HFFc6 (cell line): Measurements from ENCODE around the gene LARP4. TPM values are rescaled to one million over a fixed set of nuclear protein-coding genes. Genes with fewer than 3 reads are reported as not detected.
A peak's percentile ranks its signal among the peaks of the same experiment; 100 is the strongest.
"Not testable (repeated sequence)": the region's sequence is repeated elsewhere in the genome, so short reads cannot be mapped to it uniquely, and the experiment has no call there.

Source experiments
- DNase-seq: peaks from one replicate; pipeline ENCODE4 v3.0.0-alpha.2; 2018
- H3K27ac Mint-ChIP-seq: 2 replicates; pipeline ENCODE4 v1.8.0; 2020; ENCODE audit warnings: mild to moderate bottlenecking, mixed read lengths
- H3K27me3 Mint-ChIP-seq: 2 replicates; pipeline ENCODE4 v1.8.0; 2021; ENCODE audit warnings: mild to moderate bottlenecking, moderate library complexity, mixed read lengths; ENCODE audit not compliant: insufficient read depth
- H3K36me3 Mint-ChIP-seq: 2 replicates; pipeline ENCODE4 v1.8.0; 2021; ENCODE audit warnings: low read depth, mixed read lengths
- H3K4me1 Mint-ChIP-seq: 2 replicates; pipeline ENCODE4 v1.8.0; 2020; ENCODE audit warnings: low read depth, mixed read lengths
- H3K4me3 Mint-ChIP-seq: 2 replicates; pipeline ENCODE4 v1.8.0; 2020; ENCODE audit warnings: mild to moderate bottlenecking, moderate library complexity, mixed read lengths
- H3K9me3 Mint-ChIP-seq: 2 replicates; pipeline ENCODE4 v1.8.0; 2020; ENCODE audit warnings: mild to moderate bottlenecking, mixed read lengths
- total RNA-seq, 6 experiments: library from RNA; stranded (reverse); fragmentation: NEBNext Ultra II Directional; extraction: Animal tissue kit (Norgen Biotek cat#: 25700); gene quantifications; 2 replicates in 1 of 6; 3 replicates in 5 of 6; pipeline ENCODE4 v1.2.3, GENCODE V29; 2021
- TF ChIP-seq, protein P1 (sequence below): fragments of 200-600 bp; sonication (generic); IDR thresholded peaks from 2 replicates; pipeline ENCODE4 v1.5.0; 2021; ENCODE audit warnings: antibody characterized with exemption, mild to moderate bottlenecking

The LARP4 gene
- total RNA-seq, 6 experiments from 2014 or later, result 51.3 to 59.6 (median 57.2) TPM

DNA sequence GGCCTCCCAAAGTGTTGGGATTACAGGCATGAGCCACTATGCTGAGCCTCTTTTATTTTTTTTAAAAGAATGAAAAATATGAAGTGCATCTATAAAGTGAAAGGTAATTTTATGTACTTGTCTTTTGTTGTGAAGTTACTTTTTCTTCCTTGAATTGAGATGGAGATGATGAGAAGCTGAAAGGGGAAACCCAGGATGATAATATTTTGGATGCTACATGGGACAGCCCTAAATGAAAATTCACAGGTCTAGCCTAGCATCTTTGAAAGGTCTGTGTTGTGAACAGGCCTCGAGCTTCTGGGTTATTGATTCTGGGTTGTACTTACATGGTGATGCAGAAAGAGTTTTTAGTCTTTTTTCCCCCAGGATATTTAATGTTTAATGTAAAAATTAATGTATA is 118.7 kb downstream of the LARP4 start:
- Mint-ChIP-seq H3K27me3 (peaks cover 3% of the 10 kb centered on the region; the same call in 1 of the 2 replicates), H3K4me1 (peaks cover 28% of the 10 kb centered on the region), H3K4me3 (no peak overlapping the region), H3K27ac (no peak overlapping the region), H3K36me3 (peaks cover 7% of the 10 kb centered on the region), H3K9me3 (no peaks in the 10 kb centered on the region)
- TF ChIP-seq, protein P1, sequence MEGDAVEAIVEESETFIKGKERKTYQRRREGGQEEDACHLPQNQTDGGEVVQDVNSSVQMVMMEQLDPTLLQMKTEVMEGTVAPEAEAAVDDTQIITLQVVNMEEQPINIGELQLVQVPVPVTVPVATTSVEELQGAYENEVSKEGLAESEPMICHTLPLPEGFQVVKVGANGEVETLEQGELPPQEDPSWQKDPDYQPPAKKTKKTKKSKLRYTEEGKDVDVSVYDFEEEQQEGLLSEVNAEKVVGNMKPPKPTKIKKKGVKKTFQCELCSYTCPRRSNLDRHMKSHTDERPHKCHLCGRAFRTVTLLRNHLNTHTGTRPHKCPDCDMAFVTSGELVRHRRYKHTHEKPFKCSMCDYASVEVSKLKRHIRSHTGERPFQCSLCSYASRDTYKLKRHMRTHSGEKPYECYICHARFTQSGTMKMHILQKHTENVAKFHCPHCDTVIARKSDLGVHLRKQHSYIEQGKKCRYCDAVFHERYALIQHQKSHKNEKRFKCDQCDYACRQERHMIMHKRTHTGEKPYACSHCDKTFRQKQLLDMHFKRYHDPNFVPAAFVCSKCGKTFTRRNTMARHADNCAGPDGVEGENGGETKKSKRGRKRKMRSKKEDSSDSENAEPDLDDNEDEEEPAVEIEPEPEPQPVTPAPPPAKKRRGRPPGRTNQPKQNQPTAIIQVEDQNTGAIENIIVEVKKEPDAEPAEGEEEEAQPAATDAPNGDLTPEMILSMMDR, result no peak
- no peak for DNase-seq

DNA sequence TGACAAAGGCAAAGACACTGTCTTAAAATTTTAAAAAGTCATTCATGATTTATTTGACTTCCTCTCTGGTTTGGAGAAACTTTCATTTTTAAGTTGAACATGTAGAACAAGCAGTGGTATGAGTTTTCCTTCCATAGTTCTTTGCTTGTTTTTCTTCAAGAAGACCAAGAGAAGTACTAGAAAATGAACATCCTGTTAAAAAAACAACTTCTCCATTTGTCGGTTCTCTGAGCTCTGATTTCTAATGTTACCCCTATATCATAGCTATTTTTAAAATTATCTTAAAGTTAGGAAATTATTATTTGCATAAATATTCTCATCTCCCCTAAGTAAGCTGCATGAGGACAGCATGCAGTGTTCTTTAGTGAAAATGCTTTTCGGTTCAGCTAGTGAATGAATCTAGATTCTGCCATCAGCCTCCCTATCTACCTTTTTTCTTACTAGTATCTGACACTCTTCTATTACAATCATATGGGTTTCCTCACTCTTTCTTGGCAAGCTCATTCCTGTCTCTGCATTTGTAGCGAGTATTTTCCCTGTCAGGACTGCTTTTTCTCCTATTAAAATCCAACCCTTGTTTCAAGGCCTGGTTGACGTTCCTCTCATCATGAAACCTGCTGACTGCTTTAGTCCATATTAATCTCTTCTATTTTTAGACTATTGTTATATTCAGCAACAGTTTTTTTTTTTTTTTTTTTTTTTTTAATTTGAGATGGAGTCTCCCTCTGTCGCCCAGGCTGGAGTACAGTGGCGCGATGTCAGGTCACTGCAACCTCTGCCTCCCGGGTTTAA is 119.9 kb downstream of the LARP4 start:
- Mint-ChIP-seq H3K36me3 (peaks cover 8% of the 10 kb centered on the region), H3K4me1 (peaks cover 18% of the 10 kb centered on the region), H3K9me3 (no peaks in the 10 kb centered on the region), H3K27me3 (peaks cover 3% of the 10 kb centered on the region; the same call in 1 of the 2 replicates), H3K4me3 (no peak overlapping the region), H3K27ac (peak overlapping the region; percentile 40; the same call in 1 of the 2 replicates)
- DNase-seq, result no peak
- TF ChIP-seq, protein P1, result no peak

DNA sequence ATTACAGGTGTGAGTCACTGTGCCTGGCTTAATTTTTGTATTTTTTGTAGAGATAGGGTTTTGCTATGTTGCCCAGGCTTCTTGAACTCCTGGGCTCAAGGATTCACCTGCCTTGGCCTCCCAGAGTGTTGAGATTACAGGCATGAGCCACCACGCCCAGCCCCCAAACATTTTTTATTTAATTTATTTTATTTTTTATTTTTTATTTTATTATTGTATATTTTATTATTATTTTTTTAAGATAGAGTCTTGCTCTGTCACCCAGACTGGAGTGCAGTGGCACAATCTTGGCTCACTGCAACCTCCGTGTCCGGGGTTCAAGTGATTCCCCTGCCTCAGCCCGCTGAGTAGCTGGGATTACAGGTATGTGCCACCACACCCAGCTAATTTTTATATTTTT is 121.1 kb downstream of the LARP4 start:
- H3K36me3 Mint-ChIP-seq, result peaks cover 12% of the 10 kb centered on the region
- H3K4me1 Mint-ChIP-seq, result peaks cover 22% of the 10 kb centered on the region
- H3K27ac Mint-ChIP-seq, H3K9me3 Mint-ChIP-seq, H3K4me3 Mint-ChIP-seq, DNase-seq, H3K27me3 Mint-ChIP-seq: not testable (repeated sequence)

DNA sequence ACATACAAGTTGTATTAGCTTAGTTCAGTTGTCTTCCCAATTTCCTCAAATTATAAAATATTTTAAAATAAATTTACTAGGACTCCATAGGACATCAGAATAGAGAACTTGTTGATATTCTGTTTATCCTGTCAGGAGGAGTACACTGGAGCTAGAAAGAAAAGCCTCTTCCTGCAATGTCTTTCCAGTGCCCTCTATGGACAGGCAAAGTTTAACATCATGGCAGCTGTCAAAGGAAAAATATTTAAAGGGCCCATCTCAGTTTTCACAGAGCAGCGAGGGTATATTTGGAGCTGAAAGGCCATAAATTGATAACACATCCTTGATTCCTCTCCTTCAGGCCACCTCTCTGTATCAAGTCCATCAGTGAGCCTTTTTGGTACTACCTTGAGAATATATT is 123.1 kb downstream of the LARP4 start:
- no peak for DNase-seq
- no peak overlapping the region for H3K4me3 Mint-ChIP-seq
- H3K36me3 Mint-ChIP-seq, result peaks cover 16% of the 10 kb centered on the region
- no peak overlapping the region for H3K27ac Mint-ChIP-seq
- H3K27me3 Mint-ChIP-seq, result no peaks in the 10 kb centered on the region; the same call in 1 of the 2 replicates
- H3K4me1 Mint-ChIP-seq, result peaks cover 27% of the 10 kb centered on the region
- TF ChIP-seq, protein P1, result no peak
- no peaks in the 10 kb centered on the region for H3K9me3 Mint-ChIP-seq

DNA sequence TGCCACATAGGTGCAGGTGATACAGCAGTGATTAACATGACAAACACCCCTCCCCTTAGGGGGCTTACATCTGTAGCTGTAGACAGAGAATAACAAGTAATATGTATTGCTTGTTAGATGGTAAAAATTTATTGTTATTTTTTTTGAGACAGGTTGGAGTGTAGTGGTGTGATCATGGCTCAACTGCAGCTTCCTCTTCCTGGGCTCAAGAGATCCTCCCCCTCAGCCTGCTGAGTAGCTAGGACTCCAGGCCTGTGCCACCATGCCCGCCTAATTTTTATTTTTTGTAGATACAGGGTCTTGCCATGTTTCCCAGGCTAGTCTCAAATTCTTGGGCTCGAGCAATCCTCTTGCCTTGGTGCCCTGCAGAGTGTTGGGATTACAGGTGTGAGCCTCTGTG is 123.9 kb downstream of the LARP4 start:
- TF ChIP-seq, protein P1, result no peak
- H3K4me1 Mint-ChIP-seq, result peaks cover 34% of the 10 kb centered on the region
- H3K4me3 Mint-ChIP-seq, result no peak overlapping the region
- peaks cover 18% of the 10 kb centered on the region for H3K36me3 Mint-ChIP-seq
- no peak for DNase-seq
- no peak overlapping the region for H3K27ac Mint-ChIP-seq
- no peaks in the 10 kb centered on the region for H3K9me3 Mint-ChIP-seq
- no peaks in the 10 kb centered on the region; the same call in 1 of the 2 replicates for H3K27me3 Mint-ChIP-seq

DNA sequence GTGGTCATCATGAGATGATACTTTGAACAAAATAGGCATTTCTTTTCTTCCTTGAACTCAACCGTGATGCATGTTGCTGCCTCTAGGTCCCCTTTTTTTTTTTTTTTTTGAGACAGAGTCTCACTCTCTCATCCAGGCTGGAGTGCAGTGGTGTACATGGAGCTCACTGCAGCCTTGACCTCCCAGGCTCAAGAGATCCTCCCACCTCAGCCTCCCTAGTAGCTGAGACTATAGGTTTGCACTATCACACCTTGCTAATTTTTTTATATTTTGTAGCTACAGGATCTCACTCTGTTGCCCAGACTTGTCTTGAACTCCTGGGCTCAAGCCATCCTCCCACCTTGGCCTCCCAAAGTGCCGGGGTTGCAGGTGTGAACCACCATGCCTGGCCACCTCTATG is 124.7 kb downstream of the LARP4 start:
- no peak overlapping the region for H3K4me3 Mint-ChIP-seq
- H3K4me1 Mint-ChIP-seq, result peaks cover 31% of the 10 kb centered on the region
- H3K27ac Mint-ChIP-seq, result no peak overlapping the region
- H3K9me3 Mint-ChIP-seq, result no peaks in the 10 kb centered on the region
- DNase-seq, result no peak
- no peaks in the 10 kb centered on the region; the same call in 1 of the 2 replicates for H3K27me3 Mint-ChIP-seq
- TF ChIP-seq, protein P1, result no peak
- peaks cover 18% of the 10 kb centered on the region for H3K36me3 Mint-ChIP-seq
